Fibroblast of pulmonary artery (primary cell): Measurements from ENCODE around the gene SLC29A3.

Source experiments
- DNase-seq: peaks from one replicate; pipeline ENCODE4 v3.0.0-alpha.2; 2010; ENCODE audit warnings: low read depth
- H3K4me3 ChIP-seq: replicated peaks from 2 replicates; pipeline ENCODE4 v1.5.1; 2011; ENCODE audit warnings: low read depth, mild to moderate bottlenecking, control low read depth, low read length, moderate library complexity
- CTCF ChIP-seq: IDR thresholded peaks from 2 replicates; pipeline ENCODE4 v1.5.1; 2011; ENCODE audit warnings: mild to moderate bottlenecking, control low read depth, low read length, inconsistent platforms; ENCODE audit errors: missing control alignments

SLC29A3 gene

GRCh38 chr10:71401056-71401455 is 82.0 kb downstream of the SLC29A3 start:
- H3K4me3 ChIP-seq = no peak overlapping the region
- no peak for TF ChIP-seq CTCF
- no peak for DNase-seq

- no peak for DNase-seq
- no peak for TF ChIP-seq CTCF
- H3K4me3 ChIP-seq = no peak overlapping the region
Observed at GRCh38 chr10:71402005-71402404, 82.9 kb downstream of the SLC29A3 start.

DNA sequence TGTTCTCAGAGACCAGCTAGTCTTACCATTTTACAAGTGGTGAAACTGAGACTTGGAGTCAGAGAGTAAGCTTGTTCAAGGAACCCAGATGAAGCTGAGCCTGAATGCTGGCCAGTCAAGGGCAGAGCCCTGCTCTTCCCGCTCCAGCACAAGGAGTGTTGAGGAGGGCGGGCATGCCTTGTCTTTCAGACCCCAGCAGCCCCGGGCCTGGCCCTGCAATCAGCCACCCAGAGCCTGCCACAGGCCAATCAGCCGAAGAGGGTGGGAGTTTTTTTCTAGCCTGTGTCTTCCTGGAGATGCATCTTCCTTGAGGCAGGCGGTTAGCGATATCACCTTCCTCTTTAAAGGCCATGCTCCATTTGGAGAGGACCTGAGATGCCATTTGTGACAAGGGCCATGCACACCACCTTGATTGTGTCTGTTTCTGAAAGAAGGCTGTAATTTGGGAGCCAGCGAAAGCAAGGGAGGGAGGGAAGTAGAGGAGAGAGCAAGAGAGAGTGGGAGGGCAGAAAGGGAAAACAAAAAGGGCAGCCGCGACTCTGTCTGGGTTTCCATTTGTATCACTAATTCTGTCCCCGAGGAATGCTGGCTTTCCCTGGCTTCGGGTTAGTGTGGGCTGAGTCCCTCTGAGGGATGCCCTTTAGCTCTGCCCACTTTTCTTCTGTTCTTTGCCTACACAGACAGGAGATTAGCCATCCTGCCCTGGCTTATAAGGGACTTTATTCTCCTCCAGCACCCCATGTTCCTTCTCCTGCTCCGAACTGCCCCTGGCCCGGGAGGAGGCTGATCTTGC is 85.6 kb downstream of the SLC29A3 start:
- H3K4me3 ChIP-seq = no peak overlapping the region
- no peak for DNase-seq
- no peak for TF ChIP-seq CTCF

DNA sequence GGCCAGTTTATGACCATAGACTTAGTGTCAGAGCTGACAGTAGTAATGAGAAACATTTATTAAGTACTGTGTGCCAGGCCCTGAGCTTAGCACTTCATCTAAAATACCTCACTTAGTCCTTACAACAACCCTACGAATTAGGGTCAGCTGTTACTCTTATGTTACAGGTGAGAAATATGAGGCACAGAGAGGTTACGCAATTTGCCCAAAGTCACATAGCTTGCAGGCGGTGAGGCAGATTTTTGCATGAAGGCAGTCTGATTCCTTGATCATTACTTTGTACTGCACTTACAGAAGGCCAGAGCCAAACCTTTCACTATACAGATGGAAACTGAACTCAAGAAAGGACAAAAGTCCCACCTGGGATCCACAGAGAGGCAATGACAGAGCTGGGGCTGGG is 87.8 kb downstream of the SLC29A3 start:
- H3K4me3 ChIP-seq = no peak overlapping the region
- DNase-seq = no peak
- TF ChIP-seq CTCF = no peak

DNA sequence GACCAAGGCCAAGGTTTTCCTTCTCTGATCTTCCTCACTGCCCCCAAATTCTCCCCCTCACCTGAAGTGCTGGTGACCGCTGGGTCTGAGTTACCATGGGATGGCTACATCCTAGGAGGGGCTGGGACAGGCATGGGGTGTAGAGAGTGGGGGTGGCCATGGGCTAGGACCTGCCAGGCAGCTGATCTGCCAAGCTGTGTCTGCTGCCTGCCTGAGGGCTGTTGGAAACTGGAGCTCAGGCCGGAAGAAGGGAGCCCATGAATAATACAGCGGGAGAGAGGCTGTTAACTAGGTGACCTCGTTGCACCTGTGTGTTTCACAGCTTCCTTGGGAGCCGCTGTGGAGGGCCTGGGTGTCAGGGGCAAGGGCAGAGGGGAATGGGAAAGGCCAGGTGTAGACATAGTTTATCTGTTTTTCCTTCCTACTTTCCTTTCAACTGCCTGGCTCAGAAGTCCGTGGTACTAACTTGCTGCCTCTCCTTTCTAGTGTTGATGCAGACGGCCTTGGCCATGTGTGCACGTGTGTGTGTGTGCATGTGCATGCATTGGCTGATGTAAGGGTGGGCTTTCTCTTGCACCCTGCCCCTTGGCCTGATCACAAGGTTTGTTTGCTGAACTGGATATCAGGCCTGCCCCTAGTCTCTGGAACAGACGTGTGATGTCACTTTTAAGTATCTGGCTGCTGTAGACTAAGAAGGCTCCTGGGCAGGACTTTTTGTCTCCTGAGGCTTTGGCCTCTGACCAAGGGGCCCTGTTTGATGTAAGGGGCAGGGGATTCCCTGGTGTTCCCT is 89.6 kb downstream of the SLC29A3 start:
- H3K4me3 ChIP-seq = no peak overlapping the region
- no peak for DNase-seq
- no peak for TF ChIP-seq CTCF

- H3K4me3 ChIP-seq = no peak overlapping the region
- no peak for DNase-seq
- TF ChIP-seq CTCF = no peak
Observed at GRCh38 chr10:71409516-71410104, 90.6 kb downstream of the SLC29A3 start.
